ENCODE results near the gene HAPLN3. TPM values are rescaled to one million over a fixed set of nuclear protein-coding genes. Genes with fewer than 3 reads are reported as not detected.
A peak's percentile ranks its signal among the peaks of the same experiment; 100 is the strongest.

The HAPLN3 gene
- total and polyA plus RNA-seq, 2 of the 4 experiments (the other 2 are of a cell fraction) = 5.9 to 28.6 TPM

DNA sequence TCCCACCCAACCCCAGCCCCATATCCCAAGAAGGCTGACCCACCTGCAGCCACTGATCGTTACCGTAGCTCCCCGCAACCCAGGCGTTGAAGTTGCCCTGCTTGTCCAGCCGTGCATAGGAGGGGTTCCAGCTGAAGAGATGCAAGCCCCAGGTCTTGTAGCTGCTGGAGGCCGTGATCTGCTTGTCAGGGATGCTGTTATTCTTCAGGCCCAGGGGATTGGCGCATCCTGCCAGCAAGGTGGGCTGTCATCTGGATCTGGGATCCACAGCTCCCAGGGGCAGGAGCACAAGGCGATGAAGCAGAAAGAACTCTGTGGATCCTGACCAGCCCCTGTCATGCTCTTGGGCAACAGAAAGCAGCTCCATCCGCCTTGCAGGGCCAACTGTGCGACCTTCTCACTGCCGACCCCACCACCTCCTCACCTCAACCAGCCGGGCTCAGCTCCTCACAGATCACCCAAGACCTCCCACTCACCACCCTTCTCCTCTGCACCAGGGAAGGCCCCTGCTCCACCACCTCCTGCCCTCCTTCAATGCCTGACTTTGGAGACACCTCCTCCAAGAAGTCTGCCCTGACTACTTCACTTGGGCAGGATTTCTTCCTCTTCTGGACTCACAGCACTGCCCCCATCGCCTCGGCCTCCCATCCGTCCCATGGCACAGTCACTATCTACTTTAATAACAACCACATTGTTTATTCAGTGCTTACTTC lies 6.3 kb upstream of the HAPLN3 start:
- H3K56ac ChIP-seq (ENCODE audit: extremely low read depth, insufficient read depth, low read length) = no peak overlapping the region
- H3K9me3 ChIP-seq (ENCODE audit: control insufficient read depth, insufficient read depth, low read length) = no peaks in the 10 kb centered on the region
- H4K91ac ChIP-seq (ENCODE audit: insufficient read depth, low read depth, low read length) = no peak overlapping the region
- ATAC-seq (ENCODE audit: low read depth) = no peak
- no peak overlapping the region for H3K27ac ChIP-seq (ENCODE audit: insufficient read depth, low read length)
- WGBS, 2 experiments (ENCODE audit: extremely low coverage in 2 of 2, insufficient read length in 1 of 2) = 93% methylated on average over 5 of the region's 15 CpGs; no CpG with 5 or more reads in 1 of the 2 experiments
- peak overlapping the region; percentile 80 for H2AK9ac ChIP-seq (replicated peaks; ENCODE audit: low read depth, low read length, poor library complexity)
- 0 out of 2 replicates have a peak overlapping the region, but pooled peaks have one; percentile 21 for H3K14ac ChIP-seq (replicated peaks; ENCODE audit: low read depth, low read length)
- H2BK20ac ChIP-seq (ENCODE audit: low read depth, low read length) = no peak overlapping the region
- H3K27me3 ChIP-seq (ENCODE audit: control insufficient read depth, insufficient read depth, low read length) = no peaks in the 10 kb centered on the region
- POLR2A ChIA-PET (ENCODE audit: unreplicated experiment) = no interaction called here
- dilution Hi-C loops (cut with HindIII; ENCODE audit: low sequenced_read_pairs, unreplicated experiment) (loop anchor here (25.0 kb wide), 1 partner anchor 111 kb away; no protein-coding TSS in a partner anchor), intact Hi-C loops (cut with micrococcal nuclease) (loop anchor here (10.0 kb wide), 1 partner anchor 403 kb away; no protein-coding TSS in a partner anchor), in situ Hi-C loops (cut with MboI; ENCODE audit: low sequenced_read_pairs) (loop anchor here (5.0 kb wide), 1 partner anchor 276 kb away; no protein-coding TSS in a partner anchor)
- H3K18ac ChIP-seq (ENCODE audit: low read depth, low read length) = no peak overlapping the region
- H3K23ac ChIP-seq (ENCODE audit: low read depth, low read length) = peak overlapping the region; percentile 46; the same call in 1 of the 2 replicates
- no peak overlapping the region for H4K8ac ChIP-seq (ENCODE audit: low read depth in 2 of 2, low read length in 2 of 2)
- H2AK5ac ChIP-seq (ENCODE audit: low read depth, low read length) = no peak overlapping the region; the same call in 1 of the 2 replicates
- H3K4me2 ChIP-seq (ENCODE audit: low read depth, low read length) = no peak overlapping the region
- no peak overlapping the region for H2BK5ac ChIP-seq (ENCODE audit: low read depth, low read length, poor library complexity, severe bottlenecking)
- H2BK120ac ChIP-seq (ENCODE audit: low read depth, low read length) = no peak overlapping the region; the same call in 1 of the 2 replicates
- BruUV-seq (replicated peaks) = no TSS peak
- TF ChIP-seq FOS (IDR thresholded peaks at IDR 0.05; ENCODE audit: low read depth, low read length) (no peak), SMC3 (IDR thresholded peaks at IDR 0.05; ENCODE audit: low read depth, low read length) (no peak), MXI1 (IDR thresholded peaks at IDR 0.05; ENCODE audit: borderline replicate concordance, low read depth, low read length) (no peak), BHLHE40 (IDR thresholded peaks at IDR 0.05; ENCODE audit: low read depth, low read length) (no peak), RCOR1 (IDR thresholded peaks at IDR 0.05; ENCODE audit: insufficient replicate concordance, low read length) (no peak), POLR2A (IDR thresholded peaks at IDR 0.05; ENCODE audit: low read depth, low read length) (no peak), NFE2L2 (IDR thresholded peaks at IDR 0.05; ENCODE audit: low read depth, low read length) (no peak), CEBPB (IDR thresholded peaks at IDR 0.05; ENCODE audit: low read depth, low read length) (no peak), RFX5 (IDR thresholded peaks at IDR 0.05; ENCODE audit: low read depth, low read length) (no peak), RAD21 (IDR thresholded peaks at IDR 0.05; ENCODE audit: low read length) (no peak)
- TF ChIP-seq, protein P1, sequence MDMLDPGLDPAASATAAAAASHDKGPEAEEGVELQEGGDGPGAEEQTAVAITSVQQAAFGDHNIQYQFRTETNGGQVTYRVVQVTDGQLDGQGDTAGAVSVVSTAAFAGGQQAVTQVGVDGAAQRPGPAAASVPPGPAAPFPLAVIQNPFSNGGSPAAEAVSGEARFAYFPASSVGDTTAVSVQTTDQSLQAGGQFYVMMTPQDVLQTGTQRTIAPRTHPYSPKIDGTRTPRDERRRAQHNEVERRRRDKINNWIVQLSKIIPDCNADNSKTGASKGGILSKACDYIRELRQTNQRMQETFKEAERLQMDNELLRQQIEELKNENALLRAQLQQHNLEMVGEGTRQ (IDR thresholded peaks at IDR 0.05; ENCODE audit: low read depth, low read length) = no peak
- TF ChIP-seq, protein P2, sequence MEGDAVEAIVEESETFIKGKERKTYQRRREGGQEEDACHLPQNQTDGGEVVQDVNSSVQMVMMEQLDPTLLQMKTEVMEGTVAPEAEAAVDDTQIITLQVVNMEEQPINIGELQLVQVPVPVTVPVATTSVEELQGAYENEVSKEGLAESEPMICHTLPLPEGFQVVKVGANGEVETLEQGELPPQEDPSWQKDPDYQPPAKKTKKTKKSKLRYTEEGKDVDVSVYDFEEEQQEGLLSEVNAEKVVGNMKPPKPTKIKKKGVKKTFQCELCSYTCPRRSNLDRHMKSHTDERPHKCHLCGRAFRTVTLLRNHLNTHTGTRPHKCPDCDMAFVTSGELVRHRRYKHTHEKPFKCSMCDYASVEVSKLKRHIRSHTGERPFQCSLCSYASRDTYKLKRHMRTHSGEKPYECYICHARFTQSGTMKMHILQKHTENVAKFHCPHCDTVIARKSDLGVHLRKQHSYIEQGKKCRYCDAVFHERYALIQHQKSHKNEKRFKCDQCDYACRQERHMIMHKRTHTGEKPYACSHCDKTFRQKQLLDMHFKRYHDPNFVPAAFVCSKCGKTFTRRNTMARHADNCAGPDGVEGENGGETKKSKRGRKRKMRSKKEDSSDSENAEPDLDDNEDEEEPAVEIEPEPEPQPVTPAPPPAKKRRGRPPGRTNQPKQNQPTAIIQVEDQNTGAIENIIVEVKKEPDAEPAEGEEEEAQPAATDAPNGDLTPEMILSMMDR (conservative IDR thresholded peaks at IDR 0.05; ENCODE audit: low read depth, low read length) = no peak
- TF ChIP-seq, protein P3, sequence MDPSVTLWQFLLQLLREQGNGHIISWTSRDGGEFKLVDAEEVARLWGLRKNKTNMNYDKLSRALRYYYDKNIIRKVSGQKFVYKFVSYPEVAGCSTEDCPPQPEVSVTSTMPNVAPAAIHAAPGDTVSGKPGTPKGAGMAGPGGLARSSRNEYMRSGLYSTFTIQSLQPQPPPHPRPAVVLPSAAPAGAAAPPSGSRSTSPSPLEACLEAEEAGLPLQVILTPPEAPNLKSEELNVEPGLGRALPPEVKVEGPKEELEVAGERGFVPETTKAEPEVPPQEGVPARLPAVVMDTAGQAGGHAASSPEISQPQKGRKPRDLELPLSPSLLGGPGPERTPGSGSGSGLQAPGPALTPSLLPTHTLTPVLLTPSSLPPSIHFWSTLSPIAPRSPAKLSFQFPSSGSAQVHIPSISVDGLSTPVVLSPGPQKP (IDR thresholded peaks at IDR 0.05; ENCODE audit: borderline replicate concordance, low read depth, low read length) = no peak
- CTCF ChIA-PET = interaction anchor here (0.6 kb wide), 1 partner anchor 321 kb away, joined by 6 read pairs; no protein-coding TSS in a partner anchor
- H3K4ac ChIP-seq (ENCODE audit: low read depth, low read length) = peak overlapping the region; percentile 48
- H2AFZ ChIP-seq (replicated peaks; ENCODE audit: low read length, poor library complexity) = no peak overlapping the region
- peaks cover 76% of the 10 kb centered on the region for H4K20me1 ChIP-seq (ENCODE audit: insufficient read depth, low read length)
- H3K4me1 ChIP-seq (ENCODE audit: control insufficient read depth, insufficient read depth, low read length) = peaks cover 13% of the 10 kb centered on the region
- H3K79me1 ChIP-seq (ENCODE audit: low read depth in 1 of 2, low read length in 2 of 2) = peaks cover 29 to 72% of the 10 kb centered on the region in 2 experiments; a peak in 3 of 4 replicates
- H3K9me1 ChIP-seq (ENCODE audit: insufficient read depth, low read length) = peaks cover 13% of the 10 kb centered on the region
- no peak overlapping the region for H3K9ac ChIP-seq (ENCODE audit: low read depth, low read length)
- no peak overlapping the region for H3K4me3 ChIP-seq (ENCODE audit: insufficient read depth, low read depth, low read length)
- no peak for DNase-seq
- H3K36me3 ChIP-seq (ENCODE audit: control insufficient read depth, insufficient read depth, low read length) = peaks cover 59% of the 10 kb centered on the region
- H4K5ac ChIP-seq (ENCODE audit: low read depth, low read length) = no peak overlapping the region
- H2BK15ac ChIP-seq (ENCODE audit: low read depth, low read length) = no peak overlapping the region

All from IMR-90 (cell line).